G401 (cell line): ENCODE results near the gene RBM39. TPM values are rescaled to one million over a fixed set of nuclear protein-coding genes. Genes with fewer than 3 reads are reported as not detected.
"Not testable (repeated sequence)": the region's sequence is repeated elsewhere in the genome, so short reads cannot be mapped to it uniquely, and the experiment has no call there.

Source experiments
- DNase-seq: peaks from one replicate; pipeline ENCODE4 v3.0.0-alpha.2; 2015; ENCODE audit warnings: low spot score
- in situ Hi-C: cut with HindIII; loops from 2 replicates; pipeline ENCODE4 v1.10.0; 2016; ENCODE audit warnings: low sequenced_read_pairs, mixed read lengths
- total RNA-seq: library from RNA; depleted of rRNA; stranded (reverse); fragments of >200 nt; shearing (Covaris generic); gene quantifications from 2 replicates; pipeline ENCODE4 v1.2.3, GENCODE V29; 2014

Gene RBM39
- total RNA-seq, 1 experiment from 2014 or later = 324 TPM

DNA sequence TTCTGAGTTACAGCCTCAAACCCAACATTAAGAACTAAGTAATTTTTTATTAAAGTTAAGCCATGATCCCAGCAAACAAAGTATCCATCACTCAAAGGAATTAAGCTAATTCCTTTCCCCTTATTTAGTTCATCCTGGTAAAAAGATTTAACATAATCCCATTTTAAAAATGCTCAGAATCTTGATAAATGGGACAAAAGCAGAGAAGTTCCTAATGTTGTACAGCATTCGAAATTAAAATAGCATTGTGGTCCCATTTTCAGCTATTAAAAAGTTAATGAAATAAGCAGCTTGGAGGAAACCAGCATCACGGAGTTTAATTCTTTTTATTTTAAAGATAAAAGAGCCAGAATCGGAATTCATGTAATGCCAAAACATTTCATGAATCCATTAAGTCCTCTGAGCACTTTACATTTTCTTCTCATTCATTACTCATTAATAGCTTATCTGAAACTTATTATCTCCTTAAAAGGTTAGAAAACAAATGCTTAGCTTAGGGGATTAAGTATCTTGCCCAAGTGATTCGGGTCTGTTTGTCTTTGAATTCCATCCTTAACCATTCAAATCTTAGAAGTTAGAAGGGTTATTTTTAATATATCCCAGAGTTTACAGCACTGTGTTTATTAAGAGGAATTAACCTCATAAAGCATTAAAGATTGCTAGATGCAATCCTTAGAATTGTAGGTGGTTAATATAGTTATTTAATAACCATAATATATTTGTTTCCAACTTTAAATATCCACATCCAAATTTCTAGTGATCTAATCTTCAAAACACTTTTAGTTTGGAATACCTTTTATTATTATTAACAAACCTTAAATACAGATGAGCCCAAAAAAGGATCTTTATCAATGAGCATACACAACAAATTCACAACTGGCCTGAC is 11.2 kb downstream of the RBM39 start:
- no peak for DNase-seq
- in situ Hi-C loops = no loop called here

DNA sequence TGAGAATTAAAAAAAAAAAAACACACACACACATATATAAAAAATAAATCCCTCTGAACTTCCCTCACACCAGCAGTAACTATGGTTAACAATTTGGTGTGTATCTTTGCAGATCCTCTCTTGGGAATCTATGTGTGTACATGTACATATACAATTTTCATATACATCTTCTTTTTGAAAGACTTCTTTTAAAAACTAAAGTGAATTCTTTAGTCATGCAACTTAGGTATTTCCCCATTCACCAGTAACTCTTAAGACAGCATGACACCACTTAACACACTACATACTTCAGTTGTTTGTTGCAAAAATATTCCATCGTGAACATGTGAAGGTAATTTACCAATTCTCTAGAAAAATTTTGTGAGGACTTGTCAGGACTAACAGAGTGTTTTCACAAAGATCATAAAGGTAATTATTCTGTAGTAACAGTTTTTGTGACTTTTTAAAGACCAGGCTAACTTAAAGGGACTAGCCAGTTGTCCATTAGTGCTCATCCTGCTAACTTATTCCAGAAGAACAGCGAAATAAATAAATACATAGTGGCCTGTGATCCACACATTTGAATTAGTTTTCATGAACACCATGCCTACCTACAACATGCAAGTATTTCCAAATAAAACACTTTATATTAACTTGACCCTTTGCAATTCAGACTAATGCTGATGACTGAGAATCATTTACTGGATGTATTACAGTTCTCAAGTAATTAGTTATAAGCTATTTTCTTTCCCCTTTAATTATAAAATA is 12.1 kb downstream of the RBM39 start:
- DNase-seq = no peak
- in situ Hi-C loops = no loop called here

DNA sequence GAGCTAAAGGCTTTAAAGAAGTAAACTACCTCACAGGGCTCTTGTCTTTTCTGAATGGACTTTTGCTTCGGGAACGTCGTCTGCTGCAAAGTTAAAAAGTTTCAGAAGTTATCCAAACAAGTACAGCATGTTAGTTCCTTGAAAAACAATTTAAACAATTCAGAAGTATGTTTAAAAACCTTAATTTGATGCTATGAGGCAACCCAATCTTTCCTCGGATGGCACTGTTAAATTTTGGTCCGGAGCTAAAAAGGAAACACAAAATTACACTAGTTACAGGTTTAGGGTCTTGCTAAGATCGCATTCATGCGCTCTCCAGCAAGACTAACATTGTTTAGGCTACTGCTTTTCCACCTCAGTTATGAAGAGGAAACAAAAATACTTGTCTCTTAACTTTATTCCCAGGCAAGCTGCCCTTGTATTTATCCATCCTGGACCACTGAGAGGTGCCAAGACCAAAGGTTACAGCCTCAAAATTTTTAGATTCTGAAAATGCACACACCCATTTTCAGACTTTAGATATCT is 12.7 kb downstream of the RBM39 start:
- no peak for DNase-seq
- in situ Hi-C loops = no loop called here

DNA sequence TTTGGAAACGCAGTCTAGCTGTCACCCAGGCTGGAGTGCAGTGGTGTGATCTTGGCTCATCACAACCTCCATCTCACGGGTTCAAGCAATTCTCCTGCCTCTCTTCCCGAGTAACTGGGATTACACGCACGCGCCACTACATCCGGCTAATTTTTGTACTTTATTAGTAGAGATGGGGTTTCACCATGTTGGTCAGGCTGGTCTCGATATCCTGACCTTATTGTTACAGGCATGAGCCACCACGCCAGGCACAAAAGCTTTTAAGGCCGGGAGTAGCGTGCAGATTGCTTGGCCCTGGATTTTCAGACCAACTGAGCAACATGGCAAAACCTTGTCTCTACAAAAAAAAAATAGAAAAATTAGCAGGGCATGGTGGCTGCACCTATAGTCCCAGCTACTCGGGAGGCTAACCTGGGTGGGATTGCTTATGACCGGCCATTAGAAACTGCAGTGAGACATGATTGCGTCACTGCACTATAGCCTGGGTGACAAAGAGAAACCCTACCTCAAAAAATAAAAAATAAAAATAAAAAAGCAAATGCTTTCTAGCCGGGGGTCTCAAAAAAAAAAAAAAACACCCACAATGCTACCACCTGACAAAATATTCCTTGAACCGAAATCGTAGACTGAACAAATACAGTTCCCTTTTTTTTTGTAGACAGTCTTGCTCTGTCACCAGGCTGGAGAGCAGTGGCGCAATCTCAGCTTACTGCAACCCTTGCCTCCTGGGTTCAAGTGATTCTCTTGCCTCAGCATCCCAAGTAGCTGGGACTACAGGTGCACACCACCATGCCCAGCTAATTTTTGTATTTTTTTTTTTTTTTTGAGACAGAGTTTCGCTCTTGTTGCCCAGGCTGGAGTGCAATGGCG is 15.0 kb downstream of the RBM39 start:
- in situ Hi-C loops = no loop called here
- DNase-seq = no peak

DNA sequence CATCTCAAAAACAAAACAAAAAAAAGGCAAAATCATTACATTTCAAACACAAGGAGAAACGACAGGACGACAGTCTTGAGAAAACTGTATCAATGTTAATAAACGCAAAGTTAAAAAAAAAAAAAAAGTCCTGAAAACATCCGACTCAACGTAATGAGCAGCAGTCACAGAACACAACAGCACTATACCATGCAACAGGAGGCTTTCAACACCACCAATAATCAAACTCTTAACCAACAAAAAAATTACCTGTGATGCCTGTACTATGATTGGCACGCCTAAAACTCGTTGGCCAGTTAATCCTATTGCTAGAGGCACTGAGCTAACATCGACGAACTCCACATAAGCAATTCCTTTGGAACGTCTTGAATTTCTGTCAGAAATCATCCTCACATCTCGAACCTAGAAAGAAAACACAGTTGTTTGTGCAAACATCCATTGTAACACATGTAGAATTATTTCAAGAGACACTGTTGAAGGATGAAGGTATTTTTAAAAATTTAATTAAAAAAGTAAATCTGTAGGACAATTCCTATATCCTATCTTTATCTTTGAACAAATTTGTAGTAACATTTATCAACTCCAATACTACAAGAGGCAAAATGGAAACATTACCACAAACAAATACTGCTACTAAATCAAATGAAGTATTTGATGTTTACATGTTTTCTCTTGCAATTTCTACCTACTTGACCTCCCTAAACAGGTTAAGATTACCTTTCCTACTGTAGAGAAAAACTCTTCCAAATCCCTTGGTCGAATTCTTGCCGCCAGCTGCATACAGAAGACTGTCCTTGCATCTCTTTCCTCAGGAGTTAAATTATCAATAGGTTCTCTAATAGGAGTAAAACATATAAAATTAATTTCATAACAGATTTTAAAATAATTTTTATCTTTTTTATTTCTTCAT is 17.5 kb downstream of the RBM39 start:
- DNase-seq = no peak
- in situ Hi-C loops = no loop called here

DNA sequence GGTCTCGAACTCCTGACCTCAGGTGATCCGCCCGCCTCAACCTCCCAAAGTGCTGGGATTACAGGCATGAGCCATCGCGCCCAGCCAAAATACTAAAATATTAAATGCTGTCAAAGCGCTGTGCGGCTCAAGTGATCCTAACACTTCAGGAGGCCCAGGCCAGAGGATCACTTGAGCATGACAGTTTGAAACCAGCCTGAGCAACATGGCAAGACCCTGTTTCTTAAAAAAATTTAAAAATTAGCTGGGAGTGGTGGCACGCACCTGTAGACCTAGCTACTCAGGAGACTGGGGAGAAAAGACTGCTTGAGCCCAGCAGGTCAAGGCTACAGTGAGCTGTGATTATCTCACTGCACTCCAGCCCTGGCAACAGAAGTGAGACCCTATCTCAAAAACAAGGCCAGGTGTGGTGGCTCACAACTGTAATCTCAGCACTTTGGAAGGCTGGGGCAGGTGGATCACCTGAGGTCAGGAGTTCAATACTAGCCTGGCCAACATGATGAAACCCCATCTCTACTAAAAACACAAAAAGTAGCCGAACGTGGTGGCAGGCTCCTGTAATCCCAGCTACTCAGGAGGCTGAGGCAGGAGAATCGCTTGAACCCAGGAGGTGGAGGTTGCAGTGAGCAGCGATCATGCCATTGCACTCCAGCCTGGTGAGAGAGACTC is 18.3 kb downstream of the RBM39 start:
- in situ Hi-C loops, DNase-seq: not testable (repeated sequence)

DNA sequence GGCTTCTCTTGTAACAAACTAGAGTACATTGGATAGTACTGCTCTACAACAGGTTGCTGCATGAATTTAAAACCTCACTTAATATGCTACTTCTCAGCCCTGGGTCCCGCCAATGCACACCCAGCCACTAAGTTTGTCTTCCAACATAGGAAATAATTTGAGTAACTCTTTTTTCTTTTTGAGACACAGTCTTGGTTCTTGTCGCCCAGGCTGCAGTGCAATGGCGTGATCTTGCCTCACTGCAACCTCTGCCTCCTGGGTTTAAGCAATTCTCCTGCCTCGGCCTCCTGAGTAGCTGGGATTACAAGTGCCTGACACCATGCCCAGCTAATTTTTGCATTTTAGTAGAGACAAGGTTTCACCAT is 18.8 kb downstream of the RBM39 start:
- in situ Hi-C loops, DNase-seq: not testable (repeated sequence)

DNA sequence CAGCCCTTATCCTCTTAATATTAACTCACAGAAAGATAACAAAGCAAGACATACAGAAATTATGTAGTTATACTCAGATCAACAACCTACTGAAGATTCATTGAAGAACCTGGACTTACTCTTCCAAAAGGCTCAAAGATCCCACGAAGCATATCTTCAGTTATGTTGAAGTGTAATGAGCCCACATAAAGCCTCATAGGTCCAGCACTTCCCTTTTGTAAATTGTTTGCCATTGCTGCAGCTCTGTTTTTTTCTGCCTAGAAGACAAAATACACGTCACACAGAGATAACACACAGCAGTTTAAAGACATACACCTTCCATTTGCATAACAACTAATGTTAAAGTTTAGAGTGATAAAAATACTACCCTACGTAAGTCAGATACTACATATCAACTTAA is 20.4 kb downstream of the RBM39 start:
- no peak for DNase-seq
- in situ Hi-C loops = no loop called here

DNA sequence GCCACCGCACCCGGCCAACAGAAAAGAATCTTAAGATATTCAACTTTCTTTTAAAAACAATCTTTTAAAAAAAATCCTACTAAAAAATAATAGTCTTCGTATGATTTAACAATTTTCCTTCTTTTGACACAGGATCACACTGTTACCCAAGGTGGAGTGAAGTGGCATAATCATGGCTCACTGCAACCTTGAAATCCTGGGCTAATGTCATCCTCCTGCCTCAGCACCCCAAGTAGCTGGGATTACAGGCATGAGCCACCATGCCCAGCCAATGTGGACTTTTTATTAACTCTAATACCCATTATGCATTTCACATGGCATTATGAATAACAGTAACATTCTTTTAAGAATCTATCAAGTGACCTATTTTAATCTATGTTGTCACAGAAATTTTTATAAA is 20.8 kb downstream of the RBM39 start:
- no peak for DNase-seq
- in situ Hi-C loops = no loop called here

DNA sequence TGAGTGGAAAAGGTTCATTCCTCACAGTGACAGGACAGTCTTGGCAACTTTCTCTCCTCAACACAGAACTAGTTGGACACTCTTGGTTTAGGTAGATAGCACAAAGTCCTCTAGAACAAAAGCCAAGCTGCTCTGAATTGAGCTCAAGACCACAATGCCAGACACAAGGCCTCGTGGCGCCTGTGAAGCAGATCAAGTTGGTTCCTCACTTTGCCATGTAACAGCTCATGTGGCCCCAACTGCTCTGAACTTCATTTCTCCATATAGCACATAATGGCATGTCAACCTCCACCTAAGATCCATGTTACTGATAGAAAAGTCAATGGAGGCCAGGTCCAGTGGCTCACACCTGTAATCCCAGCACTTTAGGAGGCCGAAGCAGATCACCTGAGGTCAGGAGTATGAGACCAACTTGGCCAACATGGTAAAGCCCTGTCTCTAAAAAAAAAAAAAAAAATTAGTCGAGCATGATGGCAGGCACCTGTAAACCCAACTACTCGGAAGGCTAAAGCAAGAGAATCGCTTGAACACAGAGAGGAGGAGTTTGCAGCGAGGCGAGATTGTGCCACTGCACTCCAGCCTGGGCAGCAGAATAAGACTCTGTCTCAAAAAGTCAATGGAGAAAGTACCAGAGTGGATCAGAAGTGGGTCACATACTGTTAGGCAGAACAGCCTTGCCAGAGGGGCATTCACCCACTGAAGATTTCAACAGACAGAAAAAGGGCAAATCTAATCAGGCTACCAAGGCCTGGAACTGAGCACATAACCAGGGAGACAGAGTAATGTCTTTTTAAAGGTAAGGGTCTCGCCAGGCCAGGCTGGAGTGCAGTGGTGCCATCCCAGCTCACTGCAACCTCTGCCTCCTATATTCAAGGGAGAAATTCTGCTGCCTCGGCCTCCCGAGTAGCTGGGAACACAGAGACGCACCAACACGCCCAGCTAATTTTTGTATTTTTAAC is 21.6 kb downstream of the RBM39 start:
- no peak for DNase-seq
- in situ Hi-C loops = no loop called here

DNA sequence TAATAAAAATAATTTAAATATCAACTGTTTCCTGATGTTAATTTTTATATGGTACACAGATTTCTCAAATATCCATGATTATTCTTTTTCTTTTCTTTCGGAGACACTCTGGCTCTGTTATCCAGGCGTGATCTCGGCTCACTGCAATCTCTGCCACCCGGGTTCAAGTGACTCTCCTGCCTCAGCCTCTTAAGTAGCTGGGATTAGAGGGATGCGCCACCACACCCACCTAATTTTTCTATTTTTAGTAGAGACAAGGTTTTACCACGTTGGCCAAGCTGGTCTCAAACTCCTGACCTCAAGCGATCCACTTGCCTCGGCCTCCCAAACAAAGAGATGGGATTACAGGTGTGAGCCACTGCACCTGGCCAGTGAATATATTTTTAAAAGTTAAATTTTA is 22.3 kb downstream of the RBM39 start:
- no peak for DNase-seq
- in situ Hi-C loops = no loop called here

DNA sequence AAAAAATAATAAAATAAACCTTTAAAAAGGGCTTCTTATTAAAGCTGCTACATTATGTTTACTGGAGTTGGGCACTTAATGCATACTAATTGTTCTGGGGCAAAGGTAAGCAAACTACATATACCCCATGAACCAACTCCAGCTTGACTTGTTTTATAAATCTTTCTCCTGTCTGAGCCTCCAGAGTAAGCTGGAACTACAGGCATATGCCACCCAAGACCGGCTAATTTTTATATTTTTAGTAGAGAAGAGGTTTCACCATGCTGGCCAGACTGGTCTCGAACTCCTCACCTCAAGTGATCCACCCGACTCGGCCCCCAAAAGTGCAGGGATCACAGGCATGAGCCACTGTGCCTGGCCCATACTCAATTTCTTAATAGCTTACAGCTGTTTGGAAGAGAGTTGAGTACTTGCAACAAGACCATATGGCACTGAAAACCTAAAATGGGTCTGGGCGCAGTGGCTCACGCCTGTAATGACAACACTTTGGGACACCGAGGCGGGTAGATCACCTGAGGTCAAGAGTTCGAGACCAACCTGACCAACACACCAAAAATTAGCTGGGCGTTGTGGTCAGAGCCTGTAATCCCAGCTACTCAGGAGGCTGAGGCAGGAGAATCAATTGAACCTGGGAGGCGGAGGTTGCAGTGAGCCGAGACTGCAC is 23.0 kb downstream of the RBM39 start:
- in situ Hi-C loops = no loop called here

DNA sequence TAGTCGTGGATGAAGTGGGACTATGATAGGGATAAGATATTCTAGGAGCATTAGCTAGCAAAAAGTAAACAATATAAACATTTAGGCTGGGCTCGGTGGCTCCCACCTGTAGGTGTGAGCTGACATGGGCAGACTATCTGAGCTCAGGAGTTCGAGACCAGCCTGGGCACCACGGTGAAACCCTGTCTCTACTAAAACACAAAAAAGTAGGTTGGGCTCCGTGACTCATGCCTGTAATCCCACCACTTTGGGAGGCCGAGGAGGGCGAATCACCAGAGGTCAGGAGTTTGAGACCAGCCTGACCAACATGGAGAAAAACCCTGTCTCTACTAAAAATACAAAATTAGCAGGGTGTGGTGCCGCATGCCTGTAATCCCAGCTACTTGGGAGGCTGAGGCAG is 23.7 kb downstream of the RBM39 start:
- in situ Hi-C loops, DNase-seq: not testable (repeated sequence)

More for the DNA sequence above, 23.0 kb downstream of the RBM39 start:
- DNase-seq = no peak

DNA sequence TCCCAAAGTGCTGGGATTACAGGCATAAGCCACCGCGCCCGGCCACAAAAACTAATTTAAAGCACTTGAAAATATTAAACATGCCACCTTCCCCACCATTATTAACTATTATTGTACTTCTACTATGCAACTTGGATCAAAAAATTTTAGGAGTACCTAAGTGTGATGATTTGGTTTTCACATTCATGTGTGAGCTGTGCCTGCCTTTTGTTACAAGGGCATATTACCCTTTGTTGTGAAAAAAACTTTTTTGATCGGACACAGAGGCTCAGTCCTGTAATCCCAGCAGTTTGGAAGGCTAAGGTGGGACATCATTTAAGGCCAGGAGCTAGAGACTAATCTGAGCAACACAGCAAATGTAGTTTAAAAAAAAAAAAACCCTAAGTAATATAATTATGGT is 25.7 kb downstream of the RBM39 start:
- in situ Hi-C loops = no loop called here

DNA sequence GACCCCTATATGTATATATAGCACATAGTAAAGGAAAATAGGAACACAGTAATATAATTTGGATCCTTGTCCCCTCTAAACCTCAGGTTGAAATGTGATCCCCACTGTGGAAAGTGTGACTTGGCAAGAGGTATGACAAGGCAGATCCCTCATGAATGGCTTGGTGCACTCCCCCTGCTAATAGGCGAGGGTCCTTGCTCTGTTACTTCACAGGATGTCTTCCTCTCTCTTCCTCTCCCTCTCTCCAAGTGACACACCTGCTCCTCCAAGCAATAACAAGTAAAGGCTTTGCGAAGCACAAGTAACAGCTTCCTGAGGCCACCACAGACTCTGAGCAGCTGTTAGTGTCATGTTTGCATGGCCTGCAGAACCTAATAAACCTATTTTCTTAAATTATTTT is 26.4 kb downstream of the RBM39 start:
- DNase-seq = no peak
- in situ Hi-C loops = no loop called here

More for the DNA sequence above, 25.7 kb downstream of the RBM39 start:
- no peak for DNase-seq

DNA sequence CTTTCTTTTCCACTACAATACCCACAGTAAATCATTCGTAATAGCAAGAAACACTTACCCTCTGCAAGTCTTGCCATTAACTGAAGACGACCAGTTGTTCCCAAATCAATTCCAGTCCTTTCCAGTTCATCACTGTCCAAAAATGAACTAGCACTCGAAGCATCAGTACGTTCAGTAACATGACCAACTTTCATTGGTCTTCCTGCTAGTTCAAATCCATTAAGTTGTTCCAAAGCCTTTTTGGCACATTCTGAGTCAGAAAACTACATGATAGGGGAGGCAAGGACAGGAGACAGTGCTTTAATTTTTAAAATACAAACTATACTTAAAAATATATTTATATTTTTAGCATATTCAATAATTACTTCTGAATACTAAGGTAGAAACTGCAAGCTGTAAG is 27.9 kb downstream of the RBM39 start:
- no peak for DNase-seq
- in situ Hi-C loops = no loop called here
